HG03095 (cell line): ENCODE data around the gene ZNF793.

Source experiments
- ATAC-seq: cut with Tn5 transposase; IDR thresholded peaks from one replicate; pipeline ENCODE4 v1.9.1; 2021; ENCODE audit warnings: moderate library complexity; ENCODE audit not compliant: unreplicated experiment

ZNF793 gene

GRCh38 chr19:37506387-37507166 is at the start of gene ZNF793:
Gene ZNF793 (plus strand): TSS chr19:37506939. CDS start chr19:37523440, 16,501 bp downstream.
- ATAC-seq: no peak

- no peak for ATAC-seq
Measured at GRCh38 chr19:37466277-37466797, 40.4 kb upstream of the ZNF793 start.

- peak; percentile 55 for ATAC-seq
Measured at GRCh38 chr19:37466798-37467607, 39.7 kb upstream of the ZNF793 start, which contains the start of gene ZNF569. Gene ZNF569 (minus strand): TSS chr19:37467444. CDS start chr19:37444921, 22,523 bp downstream.

- ATAC-seq: no peak
Measured at GRCh38 chr19:37467608-37468090, 39.1 kb upstream of the ZNF793 start.

- peak; percentile 50 for ATAC-seq
Measured at GRCh38 chr19:37468961-37469777, 37.6 kb upstream of the ZNF793 start, which contains the start of gene ZNF570. Gene ZNF570 (plus strand): TSS chr19:37469356. CDS start chr19:37470355, 999 bp downstream.

GRCh38 chr19:37470216-37470615 is 36.5 kb upstream of the ZNF793 start:
- ATAC-seq: no peak

GRCh38 chr19:37472165-37472564 is 34.6 kb upstream of the ZNF793 start:
- no peak for ATAC-seq

- no peak for ATAC-seq
Measured at GRCh38 chr19:37484406-37485168, 22.2 kb upstream of the ZNF793 start.

- no peak for ATAC-seq
Measured at GRCh38 chr19:37492213-37492612, 14.5 kb upstream of the ZNF793 start.

- no peak for ATAC-seq
Measured at GRCh38 chr19:37505958-37506386, 767 bp upstream of the ZNF793 start.

- ATAC-seq: no peak
Measured at GRCh38 chr19:37507167-37507464, 377 bp downstream of the ZNF793 start.

- ATAC-seq: no peak
Measured at GRCh38 chr19:37511186-37511585, 4.4 kb downstream of the ZNF793 start.

GRCh38 chr19:37511821-37512220 is 5.1 kb downstream of the ZNF793 start:
- ATAC-seq: no peak

- no peak for ATAC-seq
Measured at GRCh38 chr19:37513397-37513796, 6.7 kb downstream of the ZNF793 start.

- ATAC-seq: no peak
Measured at GRCh38 chr19:37519890-37520289, 13.2 kb downstream of the ZNF793 start.

- no peak for ATAC-seq
Measured at GRCh38 chr19:37537391-37537947, 30.7 kb downstream of the ZNF793 start.

GRCh38 chr19:37551129-37551993 is 44.6 kb downstream of the ZNF793 start:
- ATAC-seq: no peak

GRCh38 chr19:37563518-37563917 is 56.8 kb downstream of the ZNF793 start:
- no peak for ATAC-seq
